Testis (tissue), 2 donors: ENCODE results near the gene EML2.

Source experiments
- POLR2A ChIP-seq: fragments of 450-650 bp; IDR thresholded peaks from one replicate; pipeline ENCODE4 v1.6.1; 2017; ENCODE audit warnings: antibody characterized with exemption, mild to moderate bottlenecking, moderate library complexity
- TF ChIP-seq, protein P1 (sequence below), 3 experiments: fragments of 450-650 bp in 2 of 3; fragments of 200-600 bp in 1 of 3; sonication (generic) in 1 of 3; IDR thresholded peaks; one replicate each; pipeline ENCODE4 v1.5.1; 2016 to 2019; ENCODE audit warnings: antibody characterized with exemption in 3 of 3, mild to moderate bottlenecking in 2 of 3, moderate library complexity in 1 of 3

- TF ChIP-seq, protein P1, sequence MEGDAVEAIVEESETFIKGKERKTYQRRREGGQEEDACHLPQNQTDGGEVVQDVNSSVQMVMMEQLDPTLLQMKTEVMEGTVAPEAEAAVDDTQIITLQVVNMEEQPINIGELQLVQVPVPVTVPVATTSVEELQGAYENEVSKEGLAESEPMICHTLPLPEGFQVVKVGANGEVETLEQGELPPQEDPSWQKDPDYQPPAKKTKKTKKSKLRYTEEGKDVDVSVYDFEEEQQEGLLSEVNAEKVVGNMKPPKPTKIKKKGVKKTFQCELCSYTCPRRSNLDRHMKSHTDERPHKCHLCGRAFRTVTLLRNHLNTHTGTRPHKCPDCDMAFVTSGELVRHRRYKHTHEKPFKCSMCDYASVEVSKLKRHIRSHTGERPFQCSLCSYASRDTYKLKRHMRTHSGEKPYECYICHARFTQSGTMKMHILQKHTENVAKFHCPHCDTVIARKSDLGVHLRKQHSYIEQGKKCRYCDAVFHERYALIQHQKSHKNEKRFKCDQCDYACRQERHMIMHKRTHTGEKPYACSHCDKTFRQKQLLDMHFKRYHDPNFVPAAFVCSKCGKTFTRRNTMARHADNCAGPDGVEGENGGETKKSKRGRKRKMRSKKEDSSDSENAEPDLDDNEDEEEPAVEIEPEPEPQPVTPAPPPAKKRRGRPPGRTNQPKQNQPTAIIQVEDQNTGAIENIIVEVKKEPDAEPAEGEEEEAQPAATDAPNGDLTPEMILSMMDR (IDR thresholded peaks at IDR 0.05) = peak; percentile 35 to 55 (median 54)
- no peak for TF ChIP-seq POLR2A
These were observed 69.4 kb downstream of the EML2 start for GRCh38 chr19:45569619-45570421.
